A549 (cell line): ENCODE measurements around the gene GIMAP4.

ENCODE experiments used
- BHLHE40 ChIP-seq: IDR thresholded peaks from 2 replicates; pipeline ENCODE4 v1.6.1; 2012; ENCODE audit warnings: low read depth, low read length, inconsistent platforms
- CTCF ChIP-seq: fragments of >200 bp; sonication (Bioruptor Twin); formaldehyde crosslinking; IDR thresholded peaks from 3 replicates; pipeline ENCODE4 v1.5.1; 2016
- REST ChIP-seq: fragments of 200-600 bp; sonication (generic); IDR thresholded peaks from 2 replicates; pipeline ENCODE4 v1.6.1; 2016; ENCODE audit warnings: antibody characterized with exemption, mild to moderate bottlenecking, moderate library complexity
- RFX5 ChIP-seq: fragments of 450-650 bp; IDR thresholded peaks from 2 replicates; pipeline ENCODE4 v1.7.1; 2014; ENCODE audit warnings: antibody characterized with exemption, mild to moderate bottlenecking, moderate library complexity

GRCh38 chr7:150613880-150614279 is 46.7 kb downstream of the GIMAP4 start:
- TF ChIP-seq BHLHE40: no peak
- TF ChIP-seq CTCF: no peak
- TF ChIP-seq REST: no peak
- TF ChIP-seq RFX5: no peak
